Stimulated activated CD4-positive, alpha-beta T cell treated with anti-CD3 and anti-CD28 coated beads, Interleukin-4, amount 100 ng/mL, for 24 hours (primary cell): ENCODE results near the gene FHDC1.

Source experiments
- DNase-seq: peaks from one replicate; pipeline ENCODE4 v3.0.0-alpha.2; 2020

The FHDC1 gene

DNA sequence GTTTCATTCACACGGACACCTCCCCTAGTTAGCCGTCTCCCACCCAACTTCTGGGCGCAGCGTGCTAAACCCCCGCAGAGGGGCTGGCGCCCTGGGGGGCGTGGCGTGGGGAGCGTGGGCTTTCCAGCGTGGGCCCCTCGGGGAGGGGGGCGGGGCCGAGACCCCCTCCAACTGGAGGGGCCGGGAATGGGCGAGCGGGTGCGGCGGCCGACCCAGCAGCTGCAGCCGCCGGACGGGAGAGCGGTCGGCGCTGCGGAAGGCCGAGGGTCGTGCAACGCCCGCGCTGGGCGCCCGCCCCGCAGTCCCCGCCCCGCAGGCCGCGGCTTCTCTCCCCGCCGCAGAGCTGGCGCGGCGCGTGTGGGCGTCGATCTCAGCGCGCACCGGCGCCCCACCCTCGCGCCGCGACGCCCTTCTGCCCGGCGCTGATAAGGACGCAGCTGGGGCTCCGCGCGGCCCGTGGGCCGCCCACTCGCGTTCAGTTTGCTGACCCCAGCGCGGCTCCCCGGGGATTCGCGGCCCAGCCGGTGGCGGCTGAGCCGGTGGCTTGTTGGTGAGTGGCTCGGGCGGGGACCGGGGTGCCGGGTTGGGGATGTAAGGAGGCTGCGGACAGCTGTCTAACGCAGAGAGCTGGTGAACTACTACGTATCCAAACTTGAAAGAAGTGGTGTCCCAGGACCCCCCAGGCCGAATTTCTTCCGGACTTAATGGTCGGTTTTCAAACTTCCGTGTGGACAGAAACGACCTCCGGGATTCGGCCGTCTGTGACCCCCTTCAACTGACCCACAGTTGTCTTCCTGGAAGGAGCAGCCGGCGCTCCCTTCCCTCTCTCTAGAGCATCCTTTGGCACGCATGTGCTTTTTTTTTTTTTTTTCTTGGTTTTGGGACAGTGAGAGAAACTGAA is 1.5 kb downstream of the FHDC1 start:
- peak; percentile 10 for DNase-seq

DNA sequence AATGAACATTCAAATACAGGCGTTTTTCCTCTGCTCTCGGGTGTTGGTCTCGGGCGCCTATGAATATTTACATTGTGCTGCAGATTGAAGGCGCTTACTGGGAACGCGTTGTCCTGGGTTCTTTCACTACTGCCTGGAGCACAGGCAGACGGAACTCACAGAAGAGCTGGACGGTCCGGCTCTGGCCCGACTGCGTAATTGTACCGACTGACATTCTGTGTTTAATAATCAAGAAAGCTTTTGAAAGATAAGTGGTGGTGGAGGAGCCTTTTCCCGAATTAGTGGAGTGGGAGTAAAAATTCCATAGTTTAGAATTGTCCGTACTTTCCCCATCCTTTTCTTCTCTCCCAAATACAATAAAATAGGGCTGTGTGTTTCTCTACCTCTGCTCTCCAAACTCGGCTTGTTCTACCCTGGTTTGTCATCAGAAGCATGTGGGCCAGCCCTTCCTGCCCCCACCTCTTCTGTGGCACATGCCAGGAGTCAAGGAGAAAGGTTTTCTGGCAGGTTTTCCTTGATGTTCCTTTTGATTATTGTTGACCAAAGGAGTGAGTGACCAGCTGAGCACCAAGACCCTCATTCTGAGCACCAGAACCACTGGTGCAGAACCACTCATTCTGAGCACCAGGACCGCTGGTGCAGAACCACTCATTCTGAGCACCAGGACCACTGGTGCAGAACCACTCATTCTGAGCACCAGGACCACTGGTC is 2.3 kb downstream of the FHDC1 start:
- DNase-seq, result no peak

DNA sequence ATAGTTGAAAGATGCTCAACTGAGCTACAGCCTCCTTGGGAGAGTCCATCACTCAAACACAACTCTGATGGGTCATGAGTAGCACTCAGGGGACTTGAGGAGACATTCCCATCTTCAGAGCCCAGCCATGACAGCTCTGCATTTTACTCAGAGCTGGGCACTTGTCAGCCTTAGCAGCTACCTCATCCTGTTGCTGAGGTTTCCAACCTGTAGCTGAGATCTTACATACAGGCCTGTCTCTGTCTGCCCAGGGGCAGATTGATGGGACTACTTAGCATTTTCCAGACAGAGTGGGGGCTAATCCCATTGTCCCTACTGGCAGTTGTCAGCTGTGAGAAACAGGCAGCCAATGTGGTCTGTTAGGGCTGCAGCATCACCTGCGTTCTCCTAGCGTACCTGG is 3.5 kb downstream of the FHDC1 start:
- no peak for DNase-seq

DNA sequence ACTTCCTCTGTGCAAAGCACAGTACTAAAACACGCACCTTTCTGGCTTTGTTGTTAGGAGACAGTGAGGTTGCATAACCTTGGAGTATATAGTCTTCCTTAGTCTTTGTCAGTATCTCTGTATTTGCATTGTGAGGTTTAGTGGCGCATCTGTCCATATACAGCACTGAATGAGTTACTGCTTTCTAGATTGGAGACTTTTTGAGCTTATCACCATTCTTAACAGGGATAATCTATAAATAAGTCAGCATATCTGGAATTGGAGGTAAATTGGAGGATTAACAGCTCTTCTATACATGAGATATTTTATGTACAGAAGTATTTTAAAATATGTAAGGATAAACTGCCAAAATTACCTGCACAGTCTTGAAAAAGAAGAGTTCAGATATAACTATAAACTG is 4.3 kb downstream of the FHDC1 start:
- DNase-seq, result no peak

DNA sequence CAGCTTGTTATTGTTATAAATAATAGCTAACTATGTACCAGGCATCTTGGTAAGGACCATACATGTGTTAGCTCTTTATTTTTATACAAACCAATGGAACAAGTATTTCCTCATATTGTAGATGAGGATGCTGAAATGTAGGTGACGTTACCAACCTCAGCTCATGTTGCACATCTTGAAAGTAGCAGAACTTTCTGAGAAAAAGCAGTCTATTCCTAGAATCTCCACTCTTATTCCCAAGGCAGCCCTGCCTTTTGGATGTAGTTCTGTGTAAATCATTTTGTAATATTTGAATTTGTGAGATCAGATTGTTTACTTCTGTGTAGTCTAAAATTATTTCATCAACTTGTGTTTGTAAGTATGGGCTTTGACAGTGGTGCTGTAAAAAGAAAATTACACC is 5.3 kb downstream of the FHDC1 start:
- DNase-seq, result no peak

DNA sequence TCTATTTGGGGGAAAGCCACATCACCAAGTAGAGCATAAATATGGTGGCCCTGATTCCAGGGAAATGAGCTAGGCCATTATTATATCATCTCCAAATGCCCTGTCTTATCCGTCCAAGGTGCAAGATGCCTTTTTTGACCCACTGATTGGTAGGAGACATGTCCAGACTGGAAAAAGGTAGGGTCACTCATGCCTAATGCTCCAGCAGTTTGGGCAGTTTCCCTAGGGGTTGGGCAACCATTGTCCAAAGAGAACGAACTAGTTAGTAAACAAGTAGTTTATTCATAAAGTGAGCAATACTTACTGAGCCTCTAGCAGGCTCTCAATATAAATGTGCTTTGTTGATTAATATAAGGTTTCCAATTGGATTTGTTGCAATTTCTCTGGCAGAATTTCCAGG is 6.2 kb downstream of the FHDC1 start:
- no peak for DNase-seq

DNA sequence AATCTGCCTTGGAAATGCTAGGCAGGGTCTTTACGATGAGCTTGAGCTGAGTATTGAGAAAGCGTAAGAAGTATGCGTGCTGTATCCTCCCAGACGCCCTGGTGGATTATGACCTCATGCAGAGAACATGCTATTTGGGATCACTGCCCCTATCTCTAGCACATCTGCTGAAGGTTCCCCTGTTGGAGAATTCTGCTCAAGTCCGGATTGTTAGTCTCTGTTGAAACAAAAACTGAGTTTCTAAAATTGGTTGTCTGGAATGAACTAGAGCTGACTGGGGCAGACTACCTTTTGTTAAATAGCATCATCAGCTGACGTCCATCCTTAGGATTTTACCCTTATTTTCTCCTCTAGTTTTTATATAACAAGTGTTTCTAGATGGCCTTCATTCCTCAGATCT is 7.5 kb downstream of the FHDC1 start:
- DNase-seq, result no peak

DNA sequence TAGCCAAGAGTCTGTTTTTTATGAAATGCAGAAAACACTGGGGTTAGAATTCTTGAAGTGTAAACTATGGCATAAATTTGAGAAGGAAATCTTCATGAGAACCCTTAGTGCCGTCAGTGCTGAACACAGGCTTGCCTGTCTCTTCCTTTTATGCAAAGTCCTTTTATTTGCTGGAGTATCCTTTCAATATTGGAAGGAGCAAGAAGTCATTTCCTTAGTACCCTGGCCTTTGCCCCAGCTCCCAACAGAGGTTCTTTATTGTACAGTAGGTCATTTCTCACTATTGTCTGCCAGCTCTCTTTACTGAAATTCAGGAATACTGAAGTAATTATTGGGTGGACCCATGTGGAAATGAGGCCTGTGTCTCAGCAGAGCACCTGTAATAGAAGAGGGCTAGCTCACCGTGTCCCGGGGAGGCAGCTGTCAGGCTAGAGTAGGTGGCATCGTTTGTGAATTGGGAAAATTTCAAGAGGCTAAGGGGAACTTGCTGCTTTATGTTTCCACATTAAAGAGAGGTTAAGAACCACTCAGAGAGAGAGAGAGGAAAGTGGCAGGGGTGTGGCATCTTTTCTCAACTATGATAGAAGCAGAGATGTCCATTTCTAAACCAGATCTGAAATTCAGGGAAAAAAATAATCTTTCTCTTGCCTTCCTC is 8.7 kb downstream of the FHDC1 start:
- DNase-seq, result no peak

DNA sequence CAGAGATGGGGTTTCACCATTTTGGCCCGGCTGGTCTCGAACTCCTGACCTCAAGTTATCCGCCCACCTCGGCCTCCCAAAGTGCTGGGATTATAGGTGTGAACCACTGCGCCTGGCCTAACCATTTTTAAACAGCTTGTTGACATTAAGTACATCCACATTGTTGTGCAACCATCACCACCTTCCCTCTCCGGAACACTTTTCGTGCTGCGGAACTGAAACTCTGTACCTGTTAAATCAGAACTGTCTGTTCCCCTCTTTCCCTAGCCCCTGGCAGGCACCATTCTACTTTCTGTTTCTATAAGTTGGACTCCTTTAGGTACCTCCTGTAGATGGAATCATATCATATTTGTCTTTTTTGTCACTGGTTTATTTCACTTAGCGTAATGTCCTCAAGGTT is 9.5 kb downstream of the FHDC1 start:
- DNase-seq, result no peak

DNA sequence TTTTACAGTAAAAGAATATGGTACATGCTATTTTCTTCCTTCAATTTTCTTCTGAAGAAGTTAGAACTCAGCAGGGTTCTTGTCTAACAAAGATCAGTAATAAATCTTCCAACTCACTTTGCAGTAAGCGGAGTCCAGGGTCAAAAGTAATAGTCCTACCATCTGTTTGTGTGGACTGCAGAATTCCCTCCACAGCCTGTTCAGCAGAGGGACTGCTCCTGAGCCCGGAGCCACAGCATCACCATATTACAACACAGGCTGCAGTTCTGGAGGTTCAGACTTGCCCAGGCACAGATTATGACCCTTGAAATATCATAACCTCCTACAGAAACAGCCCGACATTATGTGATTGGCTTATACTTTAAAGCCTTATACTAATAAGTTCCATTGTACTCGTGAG is 10.3 kb downstream of the FHDC1 start:
- no peak for DNase-seq

DNA sequence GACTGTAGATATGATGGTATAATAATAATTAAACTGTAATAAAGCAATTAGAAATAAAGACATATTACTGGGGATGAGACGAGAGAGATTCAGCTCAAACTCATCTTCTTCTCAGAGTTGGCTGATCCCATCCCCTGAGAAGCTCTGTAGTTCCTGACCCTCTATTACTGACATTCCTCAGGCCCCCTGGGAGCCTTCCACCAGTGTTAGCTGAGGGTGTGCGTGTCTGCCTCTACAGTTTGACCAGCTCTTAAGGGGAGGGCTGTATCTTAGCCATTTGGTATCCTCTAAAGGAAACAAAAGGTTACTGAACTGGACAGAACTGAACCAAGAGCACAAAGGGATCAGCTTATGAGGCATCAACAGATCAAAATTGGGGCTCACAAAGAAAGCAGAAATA is 11.2 kb downstream of the FHDC1 start:
- DNase-seq, result no peak

DNA sequence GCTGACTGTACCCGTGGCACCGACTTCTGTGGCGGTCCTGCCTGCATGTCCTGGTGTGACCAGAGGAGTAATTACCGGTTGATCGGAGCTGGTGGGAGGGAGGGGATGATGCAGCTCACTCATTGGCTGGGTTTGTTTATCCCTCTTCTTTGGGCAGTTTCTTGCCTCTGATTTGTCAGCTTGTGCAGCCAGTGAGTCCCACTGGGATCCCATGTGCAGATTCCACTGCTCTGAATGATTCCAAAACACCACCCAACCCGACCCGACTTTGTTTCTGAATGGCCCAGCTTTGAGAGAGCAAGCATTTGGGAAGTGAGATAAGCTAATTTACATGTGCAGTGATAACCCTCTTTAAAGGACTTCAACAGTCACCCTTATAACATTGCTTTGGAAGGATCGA is 13.8 kb downstream of the FHDC1 start:
- no peak for DNase-seq

DNA sequence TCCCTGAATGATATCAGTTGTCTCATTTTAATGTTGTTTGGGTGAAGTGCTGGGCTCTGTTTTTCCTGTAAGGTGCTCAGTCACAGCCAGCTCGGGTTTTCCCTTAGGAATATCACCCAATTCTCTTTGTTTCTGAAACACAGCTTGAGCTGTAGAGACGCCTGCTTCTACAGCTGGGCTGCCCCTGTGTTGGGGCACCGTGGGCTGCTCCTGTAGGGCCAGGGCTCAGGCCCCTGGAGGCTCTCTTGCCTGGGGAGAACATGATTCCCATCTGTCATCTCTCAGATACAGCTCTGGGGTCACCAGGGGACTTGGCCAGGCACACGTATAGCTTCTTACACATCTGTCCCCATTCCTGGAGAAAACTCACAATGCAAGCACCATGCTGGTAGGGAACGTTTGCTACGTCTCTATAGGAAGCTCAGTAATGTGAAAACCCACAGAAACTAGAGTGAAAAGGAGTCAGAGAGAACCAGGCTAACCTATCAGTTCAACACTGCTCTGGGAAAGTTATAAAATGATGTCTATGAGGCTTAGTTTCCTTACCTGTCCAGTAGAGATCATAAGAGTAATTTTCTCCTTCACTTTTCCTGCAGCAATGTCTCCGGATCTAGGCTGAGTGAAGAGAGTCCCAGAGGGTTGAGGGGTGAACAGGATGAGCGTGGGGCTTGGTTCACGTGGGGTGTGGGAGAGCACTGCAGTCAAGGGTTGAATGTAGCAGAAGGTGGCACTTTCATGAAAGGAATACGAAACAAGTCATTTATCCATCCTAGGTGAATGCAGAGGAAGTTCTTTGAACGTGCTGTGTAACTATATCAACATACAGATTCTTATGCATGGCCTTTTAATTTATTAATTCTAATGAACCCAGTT is 14.5 kb downstream of the FHDC1 start:
- no peak for DNase-seq

DNA sequence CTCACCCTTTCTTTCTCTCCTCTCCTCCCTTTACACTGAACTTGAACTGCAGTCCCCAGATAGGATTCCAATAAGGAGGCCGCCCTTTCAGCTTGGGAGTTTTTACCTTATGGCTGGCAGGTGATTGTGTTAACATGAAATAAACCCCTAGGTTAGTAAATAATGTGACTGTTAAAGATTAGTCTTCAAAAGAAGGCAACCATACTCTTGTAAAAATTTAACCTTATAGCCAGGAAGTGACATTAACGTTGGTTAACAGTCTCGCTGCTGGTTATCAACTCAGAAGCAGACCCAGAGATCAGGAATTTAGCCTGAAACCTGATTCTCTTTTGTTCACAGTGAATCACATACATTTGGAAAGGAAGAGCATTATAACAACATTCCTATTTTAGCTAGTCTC is 15.2 kb downstream of the FHDC1 start:
- no peak for DNase-seq

DNA sequence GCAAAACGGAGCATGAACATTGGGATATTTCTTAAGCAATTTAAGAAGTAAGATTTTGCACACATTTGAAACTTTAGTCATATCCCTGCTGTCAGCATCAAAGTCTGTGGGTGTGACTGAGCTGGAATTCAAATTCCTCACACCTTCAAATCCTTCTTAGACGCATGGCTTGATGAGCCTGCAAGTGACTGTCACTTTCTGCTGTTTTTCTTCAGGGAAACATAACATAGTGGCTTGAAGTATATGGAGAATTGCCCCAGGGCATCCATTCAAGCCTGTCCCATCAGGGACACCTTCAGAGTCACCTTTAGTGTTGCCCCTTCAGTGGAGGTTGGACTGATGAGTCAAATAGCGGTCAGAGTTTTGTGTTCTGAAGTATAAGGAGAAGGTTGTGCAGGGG is 17.4 kb downstream of the FHDC1 start:
- no peak for DNase-seq

DNA sequence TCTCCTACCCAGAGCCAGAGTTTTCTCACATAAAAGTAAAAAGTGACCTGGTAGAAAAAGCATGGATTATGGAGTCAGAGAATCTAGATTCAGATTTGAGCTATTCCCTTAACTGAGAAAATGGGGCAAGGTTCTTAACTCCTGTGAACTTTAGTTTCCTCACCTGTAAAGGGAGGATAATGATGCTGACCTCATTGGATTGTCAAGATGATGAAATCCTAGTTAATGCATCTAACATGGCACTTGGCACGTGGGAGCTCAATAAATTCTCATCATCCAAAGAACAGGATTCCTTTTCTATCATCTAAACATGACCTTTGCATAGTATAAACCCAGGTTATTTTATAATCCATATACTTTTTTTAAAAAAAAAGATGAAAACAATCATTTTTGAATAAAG is 18.6 kb downstream of the FHDC1 start:
- no peak for DNase-seq

DNA sequence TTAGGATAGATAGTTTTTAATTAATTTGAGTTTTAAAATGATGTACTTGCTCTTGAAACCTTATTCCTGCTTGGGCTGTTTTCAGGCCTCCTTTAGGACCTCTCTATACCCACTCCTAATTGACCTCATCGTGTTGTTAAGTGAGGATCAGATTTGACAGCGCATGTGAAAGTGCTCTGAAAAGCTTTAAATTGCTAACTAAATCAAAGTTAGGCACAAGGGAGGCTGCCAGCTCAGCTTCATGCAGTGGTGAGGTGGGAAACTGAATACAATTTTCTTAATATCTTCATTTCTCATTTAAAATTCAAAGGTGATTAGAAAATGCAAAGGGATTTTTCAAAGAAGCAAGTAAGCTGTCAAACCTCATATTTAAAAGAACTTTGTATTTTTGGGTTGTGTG is 20.0 kb downstream of the FHDC1 start:
- DNase-seq, result no peak

DNA sequence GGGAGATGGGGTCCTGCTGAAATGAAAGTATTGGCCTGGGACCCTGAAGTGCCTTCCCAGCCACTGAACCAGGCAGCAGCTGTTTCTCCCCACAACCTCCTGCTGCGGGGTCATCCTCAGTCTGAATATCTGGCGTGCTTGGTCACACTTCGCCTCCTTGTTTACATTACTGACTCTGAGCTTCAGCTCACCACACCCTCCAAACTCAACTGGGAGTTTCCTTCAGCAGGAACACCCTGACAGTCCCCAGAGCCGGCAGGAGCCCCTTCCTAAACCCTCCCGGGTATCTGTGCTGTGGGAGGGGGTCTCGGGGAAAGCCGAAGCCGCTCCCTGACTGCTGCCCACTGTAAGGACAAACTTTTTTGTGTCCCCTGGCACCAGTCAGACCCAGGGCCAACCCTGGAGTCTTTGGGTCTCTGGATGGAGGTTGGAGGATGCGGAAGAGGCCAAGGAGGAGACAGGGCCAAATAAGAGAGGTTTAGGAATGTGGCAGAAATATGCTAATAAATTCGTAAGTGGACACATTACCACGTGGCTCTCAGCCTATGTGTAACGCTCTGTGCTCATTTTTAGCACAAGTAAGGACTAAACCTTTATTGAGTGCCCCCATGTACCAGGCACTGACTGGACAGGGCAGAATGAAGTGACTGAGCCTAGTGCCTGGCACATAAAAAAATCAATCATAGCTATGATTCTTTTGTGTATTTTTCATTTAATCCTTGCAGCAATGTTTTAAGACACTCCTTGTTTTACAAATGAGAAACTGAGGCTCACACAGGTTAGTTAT is 20.7 kb downstream of the FHDC1 start:
- no peak for DNase-seq

DNA sequence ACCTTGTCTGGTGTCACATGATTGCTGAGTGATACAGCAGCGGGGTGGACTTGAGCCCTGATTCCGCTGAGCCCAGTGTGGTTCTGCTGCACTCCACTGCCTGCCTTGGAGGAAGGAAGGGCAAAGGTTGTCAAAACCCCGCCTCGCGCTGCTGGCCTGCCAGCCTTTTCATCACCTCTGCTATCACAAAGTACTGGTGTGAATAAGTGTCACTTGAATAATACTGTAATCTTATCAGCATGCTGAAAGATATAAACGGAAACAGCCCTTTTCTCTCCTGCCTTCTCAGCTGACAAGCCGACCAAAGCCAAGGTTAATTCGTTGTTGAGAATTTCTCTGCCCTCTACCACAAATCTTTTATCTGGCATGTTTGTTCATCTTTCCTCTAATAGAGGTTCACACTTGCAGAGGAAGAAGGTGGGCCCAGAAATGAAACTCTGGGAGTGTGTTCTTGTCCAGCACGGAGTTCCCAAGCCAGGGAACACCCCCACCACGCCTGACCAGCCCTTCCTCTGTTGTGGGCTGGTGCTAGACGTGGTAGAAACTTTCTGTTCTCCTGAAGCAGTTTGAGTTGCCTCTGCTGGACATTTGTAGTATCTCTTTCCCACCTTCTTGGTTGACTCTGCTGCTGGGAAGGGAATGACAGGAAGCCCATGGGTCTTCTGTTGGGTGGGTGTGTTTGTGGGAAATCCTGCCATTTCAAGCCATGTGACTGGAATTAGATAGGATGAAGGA is 21.5 kb downstream of the FHDC1 start:
- DNase-seq, result no peak

DNA sequence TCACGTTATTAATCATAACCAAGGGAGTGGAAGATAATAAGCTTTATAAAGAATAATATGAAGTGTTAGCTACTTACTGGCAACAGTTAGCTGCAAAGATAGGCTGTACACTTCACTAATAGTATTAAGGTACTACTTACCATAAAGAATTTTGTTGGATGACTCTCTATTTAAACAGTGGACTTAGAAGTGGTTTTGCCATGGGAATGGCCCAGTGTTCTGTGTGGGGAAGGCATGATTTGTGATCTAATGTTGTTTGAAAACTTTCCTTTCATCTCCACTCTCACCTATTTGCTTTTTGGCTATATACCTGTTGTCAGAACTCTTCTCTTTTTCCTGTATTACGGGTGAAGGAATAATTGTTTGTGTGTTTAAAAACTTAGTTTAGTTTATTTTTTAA is 23.0 kb downstream of the FHDC1 start:
- no peak for DNase-seq

DNA sequence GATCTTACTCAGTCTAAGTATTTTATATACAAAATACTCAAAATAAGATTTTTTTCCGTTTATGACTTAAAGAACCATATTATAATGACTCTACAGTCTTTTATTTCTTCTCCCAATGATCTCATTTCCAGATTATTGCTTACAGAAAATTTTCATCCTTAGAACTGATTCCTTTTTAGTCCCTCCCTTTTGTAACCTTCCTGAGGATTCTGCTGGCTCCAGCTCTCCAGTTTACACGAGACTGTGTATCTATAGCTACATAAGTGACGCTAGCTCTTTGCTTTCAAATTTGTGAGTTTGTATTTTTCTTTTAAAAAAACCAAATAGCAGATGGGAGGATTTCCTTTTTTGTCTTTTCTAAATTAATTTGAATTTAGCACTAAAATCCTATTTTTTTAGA is 24.0 kb downstream of the FHDC1 start:
- no peak for DNase-seq
